Left ventricle myocardium inferior (tissue), 1 donor: ENCODE results near the gene MAPT. TPM values are rescaled to one million over a fixed set of nuclear protein-coding genes. Genes with fewer than 3 reads are reported as not detected.

Experiments used
- DNase-seq: peaks from one replicate; pipeline ENCODE4 v3.0.0-alpha.2; 2020
- H3K27ac ChIP-seq: fragments of 200-600 bp; replicated peaks from 2 replicates; pipeline ENCODE4 v1.8.0; 2021
- H3K27me3 ChIP-seq: fragments of 200-600 bp; 2 replicates; pipeline ENCODE4 v1.8.0; 2021; ENCODE audit warnings: low read depth
- H3K36me3 ChIP-seq: fragments of 200-600 bp; 2 replicates; pipeline ENCODE4 v1.8.0; 2021
- H3K4me1 ChIP-seq: fragments of 200-600 bp; 2 replicates; pipeline ENCODE4 v1.8.0; 2021
- H3K4me3 ChIP-seq: fragments of 200-600 bp; 2 replicates; pipeline ENCODE4 v1.8.0; 2021; ENCODE audit warnings: mild to moderate bottlenecking, moderate library complexity
- H3K9me3 ChIP-seq: fragments of 200-600 bp; replicated peaks from 2 replicates; pipeline ENCODE4 v1.8.0; 2021
- CTCF ChIP-seq: fragments of 200-600 bp; IDR thresholded peaks from 2 replicates; pipeline ENCODE4 v1.8.0; 2021; ENCODE audit warnings: antibody characterized with exemption, mild to moderate bottlenecking, borderline replicate concordance
- intact Hi-C: fragments of 100-400 bp; cut with micrococcal nuclease; formaldehyde crosslinking; loops from one replicate; pipeline ENCODE4 v1.11.0; 2022
- total RNA-seq: library from RNA; stranded (reverse); fragmentation: NEBNext Ultra II Directional; extraction: Animal tissue kit (Norgen Biotek cat#: 25700); gene quantifications from one replicate; pipeline ENCODE4 v1.2.1, GENCODE V29; 2021
- donor health status: DM: no; HTN: yes; CAD: no; lungs with severe emphysema.

Gene MAPT
- total RNA-seq, 1 donor from 2014 or later: 28.6 TPM

DNA sequence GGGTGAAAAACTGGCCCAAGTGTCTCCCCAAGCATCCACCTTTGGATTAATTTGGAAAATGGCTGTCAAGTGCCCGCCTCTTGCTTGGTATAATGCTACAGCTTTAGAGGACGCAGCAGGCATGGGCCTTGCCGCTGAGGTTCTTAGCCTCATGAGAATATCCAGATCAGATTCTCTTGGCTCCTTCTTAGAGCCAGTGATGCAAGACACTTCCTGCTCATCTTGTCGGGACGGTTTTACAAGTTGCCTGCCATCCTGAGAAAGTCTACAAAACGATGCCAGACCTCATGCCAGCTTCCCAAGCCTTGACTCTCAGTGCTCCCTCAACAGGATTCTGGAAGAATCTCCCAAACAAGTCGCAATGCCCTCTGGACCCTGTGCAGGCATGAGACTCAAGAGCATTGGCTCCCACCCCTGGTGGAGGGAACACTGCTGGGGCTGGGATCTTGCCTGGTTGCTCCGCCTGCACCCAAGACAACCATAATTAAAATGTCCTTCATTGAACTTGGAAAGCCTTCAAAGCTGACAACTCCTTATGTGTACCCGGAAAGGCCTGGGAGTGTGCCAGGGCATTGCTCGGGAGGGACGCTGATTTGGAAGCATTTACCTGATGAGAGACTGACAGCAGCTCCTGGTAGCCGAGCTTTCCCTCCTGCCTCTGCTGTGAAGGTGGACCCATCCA, 78.9 kb downstream of the MAPT start:
- Histone ChIP-seq H3K27me3 (no peaks in the 10 kb centered on the region), H3K27ac (no peak overlapping the region), H3K9me3 (peaks cover 7% of the 10 kb centered on the region), H3K4me1 (peaks cover 13% of the 10 kb centered on the region), H3K4me3 (no peak overlapping the region), H3K36me3 (no peaks in the 10 kb centered on the region)
- TF ChIP-seq CTCF: no peak
- intact Hi-C loops: no loop called here
- DNase-seq: peak; percentile 63

GRCh38 chr17:45973946-45974859, 79.8 kb downstream of the MAPT start:
- H3K27me3 ChIP-seq: no peaks in the 10 kb centered on the region
- intact Hi-C loops: no loop called here
- H3K27ac ChIP-seq: no peak overlapping the region
- DNase-seq: no peak
- H3K36me3 ChIP-seq: no peaks in the 10 kb centered on the region
- H3K9me3 ChIP-seq: peaks cover 7% of the 10 kb centered on the region
- H3K4me1 ChIP-seq: peaks cover 13% of the 10 kb centered on the region
- no peak overlapping the region for H3K4me3 ChIP-seq
- TF ChIP-seq CTCF: no peak

DNA sequence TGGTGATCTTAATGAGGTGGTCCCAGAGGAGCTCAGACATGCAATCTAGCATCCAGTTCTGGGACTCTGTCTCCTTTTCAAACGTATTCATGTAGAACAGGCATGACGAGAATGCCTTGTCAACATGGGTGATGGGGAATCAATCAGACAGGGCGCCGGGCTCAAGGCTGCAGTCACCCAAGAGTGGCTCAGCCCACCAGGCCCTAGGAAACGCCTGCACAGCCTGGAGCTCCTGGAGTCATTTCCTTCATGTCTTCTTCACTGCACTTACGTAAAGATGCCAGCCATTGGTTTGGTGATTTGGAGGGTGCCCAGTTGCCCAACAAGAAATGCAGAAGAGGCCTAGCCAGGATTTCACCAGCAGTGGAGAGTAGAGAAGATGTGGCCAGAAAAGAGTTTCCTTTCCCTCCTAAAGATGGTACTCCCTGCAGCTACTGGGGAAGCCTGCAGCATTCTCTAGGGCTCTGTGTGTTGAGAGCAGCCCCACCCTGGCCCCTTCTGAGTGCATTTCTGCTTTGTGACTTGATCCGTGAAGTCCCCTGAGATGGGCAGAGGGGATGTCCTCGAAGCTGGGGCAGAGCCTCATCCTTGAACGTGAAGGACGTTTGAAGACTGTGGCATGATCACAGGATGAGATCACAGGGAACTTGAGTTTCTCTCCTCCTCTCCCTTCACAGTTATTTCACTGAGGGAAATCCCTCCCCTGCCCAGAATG, 80.7 kb downstream of the MAPT start:
- Histone ChIP-seq H3K36me3 (no peaks in the 10 kb centered on the region), H3K27ac (no peak overlapping the region), H3K27me3 (no peaks in the 10 kb centered on the region), H3K4me1 (peaks cover 13% of the 10 kb centered on the region), H3K9me3 (peaks cover 7% of the 10 kb centered on the region), H3K4me3 (no peak overlapping the region)
- TF ChIP-seq CTCF: no peak
- DNase-seq: no peak
- intact Hi-C loops: no loop called here

DNA sequence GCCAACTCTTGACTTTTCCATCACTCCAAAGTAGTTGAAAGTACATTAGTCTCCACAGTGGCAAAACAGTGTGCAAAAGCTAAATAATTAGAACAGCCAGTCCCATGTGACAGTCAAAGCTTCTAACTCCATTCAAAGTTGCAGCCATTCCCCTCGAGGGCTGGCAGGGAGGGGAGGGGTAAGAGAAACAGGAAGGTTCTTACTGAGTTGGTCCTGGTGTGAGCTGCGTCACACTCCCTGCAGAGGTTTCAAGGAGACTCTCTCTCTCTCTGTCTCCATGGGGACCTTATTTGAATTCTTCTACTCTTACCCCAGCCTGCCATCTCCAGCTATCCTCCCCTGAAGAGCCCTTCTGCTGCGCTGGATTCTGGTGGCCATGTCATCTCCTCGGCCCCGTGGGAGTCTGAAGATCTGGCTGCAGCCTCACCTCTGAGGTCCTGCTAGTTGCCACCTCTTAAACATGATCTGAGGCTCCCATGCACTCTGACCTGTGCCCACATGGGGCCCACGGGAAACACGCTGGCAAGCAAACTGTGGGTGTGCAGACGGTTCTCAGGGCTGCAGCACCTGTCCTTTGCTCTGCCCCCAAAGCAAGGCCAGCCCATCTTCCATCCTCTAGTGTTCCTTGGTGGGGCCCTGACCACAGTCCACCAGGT, 81.4 kb downstream of the MAPT start:
- no peak for DNase-seq
- H3K36me3 ChIP-seq: no peaks in the 10 kb centered on the region
- H3K4me3 ChIP-seq: no peak overlapping the region
- H3K27me3 ChIP-seq: no peaks in the 10 kb centered on the region
- no peak overlapping the region for H3K27ac ChIP-seq
- TF ChIP-seq CTCF: no peak
- H3K9me3 ChIP-seq: peaks cover 7% of the 10 kb centered on the region
- H3K4me1 ChIP-seq: peaks cover 13% of the 10 kb centered on the region
- intact Hi-C loops: no loop called here

DNA sequence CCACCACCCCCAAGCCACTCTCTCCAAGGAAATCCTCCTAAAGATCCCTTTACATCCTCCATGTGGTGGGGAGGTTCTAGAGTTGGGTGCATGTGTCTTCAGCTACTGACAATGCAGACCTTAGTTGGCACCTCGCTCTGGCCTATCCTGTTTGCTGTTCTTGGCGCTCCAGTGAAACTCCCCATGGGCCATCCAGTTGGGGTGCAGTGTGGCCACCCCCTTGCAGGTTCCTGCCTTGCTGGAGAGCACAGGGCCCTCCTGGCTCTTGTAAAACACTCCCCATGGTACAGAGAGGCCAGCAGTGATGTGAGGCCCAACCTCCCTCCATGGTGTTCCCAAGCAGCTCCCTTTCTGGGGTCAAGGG, 82.0 kb downstream of the MAPT start:
- intact Hi-C loops: no loop called here
- no peak overlapping the region for H3K27ac ChIP-seq
- peaks cover 13% of the 10 kb centered on the region for H3K4me1 ChIP-seq
- H3K9me3 ChIP-seq: peaks cover 7% of the 10 kb centered on the region
- TF ChIP-seq CTCF: no peak
- DNase-seq: no peak
- H3K4me3 ChIP-seq: no peak overlapping the region
- no peaks in the 10 kb centered on the region for H3K27me3 ChIP-seq
- H3K36me3 ChIP-seq: no peaks in the 10 kb centered on the region
